ENCODE results near the gene XPC. TPM values are rescaled to one million over a fixed set of nuclear protein-coding genes. Genes with fewer than 3 reads are reported as not detected.

Gene XPC
- total RNA-seq, 1 donor from 2014 or later: 13.4 TPM

DNA sequence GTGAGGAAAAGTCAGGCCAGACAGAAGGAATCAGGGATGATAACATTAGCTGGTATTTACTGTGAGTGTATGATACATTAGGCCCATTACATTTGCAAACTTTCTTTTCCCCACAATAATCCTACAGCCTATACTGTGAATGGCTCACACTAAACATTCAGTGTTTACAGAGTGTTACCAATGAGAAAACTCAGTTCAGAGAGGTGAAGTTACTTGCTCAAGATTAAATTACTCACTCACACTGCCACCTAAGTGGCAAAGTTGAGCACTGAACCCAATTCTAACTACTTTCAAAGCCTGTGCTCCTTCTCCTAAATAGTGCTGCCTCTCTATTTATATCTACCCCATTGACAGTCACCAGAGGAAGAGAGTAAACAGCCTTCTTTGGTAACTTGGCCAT, 8.5 kb downstream of the XPC start:
- no peak for ATAC-seq

DNA sequence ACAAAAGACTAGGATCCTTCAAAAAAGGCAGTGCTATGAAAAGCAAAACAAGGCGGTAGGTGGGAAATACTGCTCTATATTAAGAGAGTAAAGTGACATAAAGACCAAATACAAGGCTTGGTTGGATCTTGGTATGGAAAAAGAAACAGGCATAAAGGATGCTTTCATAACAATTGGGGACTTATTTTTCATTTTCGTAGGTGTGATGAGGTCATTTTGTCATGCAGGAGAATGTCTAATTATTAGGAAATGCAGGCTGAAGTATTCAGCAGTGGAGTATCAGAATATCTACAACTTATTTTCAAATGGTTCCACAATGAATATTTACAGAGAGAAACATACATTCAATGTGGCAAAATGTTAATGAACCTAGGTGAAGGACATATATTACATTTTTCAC, 9.0 kb downstream of the XPC start:
- ATAC-seq: no peak

DNA sequence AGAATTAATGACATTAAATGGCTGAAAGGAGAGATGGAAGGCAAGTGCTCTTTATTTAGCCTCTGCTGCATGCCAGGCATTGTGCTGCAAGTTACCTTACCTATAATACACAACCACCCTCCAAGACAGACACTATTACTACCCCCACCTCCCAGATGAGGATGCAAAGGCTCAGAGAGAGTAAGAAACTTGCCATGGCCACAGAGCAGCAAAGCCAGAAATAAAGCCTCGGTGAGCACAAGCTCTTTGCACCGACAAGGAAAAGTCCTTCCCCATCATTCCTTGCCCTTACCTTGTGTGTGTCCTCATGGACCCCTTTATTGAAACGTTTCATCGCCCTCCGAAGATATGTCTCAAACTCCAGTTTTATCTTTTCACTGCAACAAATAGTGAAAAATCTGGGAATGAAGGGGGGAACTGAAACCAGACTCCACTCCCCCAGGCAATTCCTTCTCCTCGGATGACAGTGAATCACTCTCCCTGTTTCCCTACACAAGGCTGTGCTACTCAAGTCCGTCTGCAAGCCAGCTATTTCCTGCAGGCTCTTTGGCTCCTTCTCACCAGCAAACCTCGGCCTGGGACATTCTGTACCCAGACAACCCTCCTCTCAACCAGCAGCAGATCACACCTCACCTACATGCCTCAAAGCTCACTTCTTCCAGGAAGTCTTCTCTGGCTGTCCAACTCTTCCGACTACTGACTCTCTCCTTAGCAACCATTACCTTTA, 11.4 kb downstream of the XPC start:
- no peak for ATAC-seq

DNA sequence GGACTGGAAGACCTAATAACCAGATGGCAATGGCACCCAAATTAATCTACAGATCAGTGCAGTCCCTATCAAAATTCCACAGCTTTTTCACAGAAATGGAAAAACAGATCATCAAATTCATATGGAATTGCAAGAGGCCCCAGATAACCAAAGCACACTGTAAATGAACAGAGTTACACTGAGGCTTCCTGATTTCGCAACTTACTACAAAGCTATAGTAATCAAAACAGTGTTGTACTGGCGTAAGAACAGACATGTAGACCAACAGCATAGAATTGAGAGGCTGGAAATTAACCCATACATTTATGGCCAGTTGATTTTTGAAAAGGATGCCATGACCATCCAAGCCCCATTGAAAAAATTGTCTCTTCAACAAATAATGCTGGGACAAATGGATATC, 16.2 kb downstream of the XPC start:
- no peak for ATAC-seq

DNA sequence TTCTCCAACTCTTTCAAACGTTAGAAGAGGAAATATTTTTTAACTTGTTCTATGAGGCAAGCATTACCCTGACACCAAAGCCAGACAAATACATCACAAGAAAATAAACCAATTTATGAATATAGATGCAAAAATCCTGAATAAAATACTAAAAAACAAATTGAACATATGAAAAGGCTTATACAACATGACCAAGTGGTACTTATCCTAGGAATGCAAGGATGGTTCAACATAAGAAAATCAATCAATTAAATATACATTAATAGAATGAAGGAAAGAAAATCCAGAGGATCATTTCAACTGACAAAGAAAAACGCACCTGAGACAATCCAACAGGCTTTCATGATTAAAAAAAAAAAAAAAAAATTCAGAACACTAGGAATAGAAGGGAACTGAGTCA, 17.1 kb downstream of the XPC start:
- no peak for ATAC-seq

- ATAC-seq: no peak
These were observed 19.0 kb downstream of the XPC start for GRCh38 chr3:14159426-14159825.

DNA sequence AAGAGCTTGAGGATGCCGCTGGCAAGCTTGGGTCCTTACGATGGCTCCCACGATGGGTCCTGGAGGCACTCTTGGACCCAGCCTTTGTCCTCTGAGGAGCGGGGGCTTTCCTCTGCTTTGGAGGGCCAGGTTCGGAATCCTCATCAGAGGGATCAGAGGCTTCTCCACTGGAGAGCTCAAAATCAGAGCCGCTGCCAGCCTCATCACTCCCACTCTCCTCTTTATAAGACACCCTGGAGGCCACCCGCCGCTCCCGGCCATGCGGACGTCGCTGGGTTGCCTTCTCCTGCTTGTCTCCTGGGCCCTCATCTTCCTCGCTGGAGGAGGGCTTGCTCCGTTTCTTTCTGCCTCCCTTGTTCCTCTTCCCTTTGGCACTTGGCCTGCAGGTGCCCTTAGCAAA, 20.0 kb downstream of the XPC start:
- ATAC-seq: no peak

DNA sequence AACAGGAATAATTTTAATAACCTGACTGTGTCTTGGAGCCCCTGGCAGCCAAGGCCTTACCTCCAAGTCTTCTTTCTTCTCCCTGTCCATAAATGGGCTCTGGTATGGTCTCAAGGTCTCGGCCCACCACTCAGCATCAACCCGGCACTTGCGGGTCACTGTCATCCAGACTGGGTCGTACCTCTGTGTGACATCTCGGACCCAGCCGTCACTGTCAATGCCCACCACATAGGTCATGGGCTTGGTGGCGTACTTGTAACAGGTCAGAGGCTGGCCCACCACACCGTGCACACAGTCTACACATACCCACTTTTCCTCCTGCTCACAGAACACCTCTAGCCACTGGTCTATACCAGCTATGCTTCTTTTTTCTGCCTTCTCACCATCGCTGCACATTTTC, 20.4 kb downstream of the XPC start:
- ATAC-seq: peak; percentile 24

DNA sequence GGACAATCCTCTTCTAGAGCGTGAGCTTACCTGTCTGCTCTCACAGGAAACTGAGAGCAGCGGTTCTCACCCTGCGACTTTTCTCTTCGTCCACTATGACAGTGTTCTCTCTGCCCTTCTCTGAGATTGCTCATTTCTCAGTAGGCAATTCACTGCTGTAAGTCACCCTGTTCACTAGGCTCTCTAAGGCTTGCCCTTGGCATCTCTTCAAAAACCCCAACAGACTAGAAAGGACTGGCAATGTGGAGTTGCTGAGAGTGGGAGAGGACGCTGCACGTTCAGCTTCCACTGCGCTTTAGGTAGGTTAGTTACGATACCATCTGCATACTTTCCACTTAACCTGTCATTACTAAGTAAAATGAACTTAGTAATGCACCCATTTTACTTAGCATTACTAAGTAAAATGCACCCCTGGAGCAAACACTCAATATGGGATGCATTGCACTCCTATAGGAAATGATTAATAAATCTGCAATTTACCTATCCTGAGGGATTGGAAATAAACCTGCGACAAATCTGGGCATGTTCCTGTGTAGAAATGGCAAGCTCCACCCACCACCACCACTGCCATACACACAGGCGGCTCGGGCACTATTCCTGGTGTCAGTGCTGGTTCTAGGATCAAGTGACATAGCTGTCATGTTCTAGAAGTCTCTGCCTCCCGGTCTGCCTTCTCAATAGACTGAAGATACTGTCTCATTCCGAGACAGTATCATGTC, 21.4 kb downstream of the XPC start:
- ATAC-seq: peak; percentile 47

- peak; percentile 52 for ATAC-seq
These were observed 22.2 kb downstream of the XPC start for GRCh38 chr3:14156201-14156600.

DNA sequence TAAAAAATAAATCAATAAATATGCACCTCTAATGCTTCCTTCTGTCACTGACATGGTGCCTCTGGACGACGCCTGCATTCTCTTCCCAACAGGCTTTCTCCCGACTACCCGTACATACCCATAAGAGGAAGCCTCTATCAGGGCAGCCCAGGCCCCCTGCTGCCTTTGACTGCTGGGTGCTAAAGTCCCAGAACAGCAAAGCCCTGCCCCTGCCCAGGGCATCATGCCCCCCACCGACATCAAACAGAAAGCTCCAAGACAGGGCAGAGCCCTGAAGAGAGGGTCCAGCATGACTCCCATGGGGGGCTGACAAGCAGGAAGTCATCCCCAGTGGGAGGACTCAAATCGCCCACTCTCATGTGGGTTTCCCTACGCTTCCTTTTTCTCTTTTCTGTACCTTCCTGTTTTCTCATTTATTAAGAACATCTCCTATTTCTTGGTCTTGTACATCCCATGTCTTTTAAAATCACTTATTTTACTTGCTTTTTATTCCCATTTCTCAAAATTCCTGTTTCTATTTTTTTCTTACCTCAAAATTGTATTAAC, 23.4 kb downstream of the XPC start:
- no peak for ATAC-seq

- ATAC-seq: no peak
These were observed 24.1 kb downstream of the XPC start for GRCh38 chr3:14154276-14154675.

DNA sequence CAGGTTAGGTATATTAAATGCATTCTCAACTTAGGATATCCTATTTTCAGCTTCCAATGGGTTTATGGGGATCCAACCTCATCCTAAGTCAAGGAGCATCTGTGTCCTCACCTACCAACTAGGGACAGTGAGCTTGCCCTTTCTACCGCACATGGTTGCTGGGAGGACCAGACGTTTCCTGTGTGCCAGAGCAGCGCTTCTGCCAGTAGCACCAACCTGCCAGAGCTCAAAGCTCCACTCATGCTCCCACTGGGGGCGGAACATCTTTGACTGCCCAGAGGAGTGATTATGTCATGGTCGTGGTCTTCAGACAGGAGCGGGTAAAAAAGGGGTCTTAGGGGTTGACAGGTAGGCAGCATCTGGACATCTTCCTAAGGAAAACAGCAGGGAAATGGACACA, 24.7 kb downstream of the XPC start:
- no peak for ATAC-seq

- no peak for ATAC-seq
These were observed 25.4 kb downstream of the XPC start for GRCh38 chr3:14152963-14153355.

- no peak for ATAC-seq
These were observed 26.0 kb downstream of the XPC start for GRCh38 chr3:14152233-14152962.

- no peak for ATAC-seq
These were observed 26.8 kb downstream of the XPC start for GRCh38 chr3:14151471-14152083.

DNA sequence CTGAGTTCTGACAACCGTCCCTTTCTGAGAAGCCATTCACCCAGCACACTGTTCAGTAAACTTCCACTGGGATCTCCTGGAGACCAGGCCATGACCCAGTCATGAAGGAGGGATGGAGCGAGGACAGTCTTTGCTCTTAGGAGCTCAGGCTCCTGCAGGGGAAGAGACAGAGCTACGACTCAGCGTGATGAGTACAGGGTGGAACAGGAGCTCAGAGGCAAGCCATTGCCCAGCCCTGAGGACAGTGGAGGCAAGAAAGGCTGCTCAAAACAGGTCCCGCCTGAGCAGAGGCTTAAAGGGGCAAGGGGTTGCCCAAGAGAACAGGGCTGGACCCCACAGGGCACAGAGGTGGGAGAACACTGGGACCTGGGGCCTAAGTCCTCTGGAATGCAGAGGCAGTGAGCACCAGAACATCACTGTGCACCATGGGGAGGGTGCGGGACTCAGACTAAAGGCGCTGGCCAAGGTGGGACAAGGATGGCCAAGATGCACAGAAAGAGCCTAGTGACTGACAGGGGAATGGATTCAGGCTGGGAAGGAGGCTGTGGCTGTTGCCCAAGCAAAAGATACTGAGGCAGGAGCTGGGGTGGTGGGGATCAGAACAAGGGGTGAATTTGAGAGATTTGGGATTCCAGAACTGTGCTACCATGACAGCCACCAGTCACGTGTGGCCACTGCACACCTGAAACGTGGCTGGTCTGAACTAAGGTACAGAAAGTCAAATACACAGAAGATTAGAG, 27.7 kb downstream of the XPC start:
- ATAC-seq: no peak

DNA sequence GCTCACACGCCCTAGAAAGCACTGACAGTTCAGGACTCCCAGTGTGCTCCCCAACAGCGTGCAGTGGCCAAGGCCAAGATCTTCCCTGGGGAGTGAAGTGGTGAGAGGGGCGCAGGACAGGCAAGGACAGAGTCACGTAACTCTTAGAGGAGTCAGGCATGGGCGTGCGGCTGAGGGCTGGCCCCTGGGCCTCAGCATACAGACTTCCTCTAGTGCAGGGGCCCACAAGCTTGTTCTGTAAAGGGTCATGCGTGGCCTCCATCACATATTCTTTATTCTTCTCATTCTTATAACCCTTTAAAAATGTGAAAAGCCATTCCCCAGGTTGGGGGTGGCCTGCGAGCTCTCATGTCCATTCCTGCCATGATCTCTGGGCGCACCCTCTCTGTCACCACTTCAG, 28.3 kb downstream of the XPC start:
- no peak for ATAC-seq

DNA sequence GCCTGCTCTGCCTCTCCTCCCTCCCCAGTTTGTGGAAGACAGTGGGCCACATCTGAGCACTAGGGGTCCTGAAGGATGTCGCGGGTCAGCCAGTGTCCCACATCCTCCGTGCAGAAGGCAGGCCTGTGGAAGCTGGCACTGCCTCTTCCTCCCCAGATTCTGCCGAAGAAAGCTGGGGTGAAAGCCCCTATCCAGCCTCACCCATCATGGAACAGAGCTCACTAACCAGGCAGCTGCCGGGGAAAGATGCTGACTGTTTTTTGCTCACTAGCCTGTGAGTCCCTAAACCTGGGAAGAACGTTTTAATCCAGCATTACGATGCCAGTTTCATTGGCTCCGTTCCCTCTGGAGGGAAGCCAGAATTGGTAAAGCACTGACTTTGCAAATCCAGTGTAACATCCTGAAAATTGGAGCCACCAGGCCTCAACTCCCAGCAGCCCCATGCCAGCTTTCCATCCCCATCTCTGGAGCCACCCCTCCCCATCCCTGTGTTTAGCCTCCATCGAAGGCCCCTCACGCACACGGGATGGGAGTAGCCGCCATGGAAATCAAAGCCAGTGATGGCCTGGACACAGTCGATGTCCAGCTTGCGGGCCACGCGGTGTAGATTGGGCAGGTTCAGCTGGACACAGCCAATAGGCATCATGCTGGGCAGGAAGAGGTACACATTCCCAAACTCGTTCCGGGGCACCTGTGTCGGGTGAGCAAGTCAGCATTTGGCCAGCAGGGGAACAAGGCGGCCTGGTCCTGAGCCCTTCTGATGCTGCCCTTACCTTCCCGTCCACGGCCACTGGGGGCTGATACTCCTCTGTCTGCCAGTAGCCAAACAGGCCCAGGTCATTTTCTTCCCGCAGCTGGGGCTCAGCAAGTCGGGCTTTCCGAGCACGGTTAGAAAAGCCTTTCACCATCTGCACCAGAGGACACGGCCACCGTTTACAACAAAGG, 30.1 kb downstream of the XPC start:
- no peak for ATAC-seq

- no peak for ATAC-seq
These were observed 30.8 kb downstream of the XPC start for GRCh38 chr3:14147617-14148016.

GRCh38 chr3:14147066-14147435, 31.4 kb downstream of the XPC start:
- ATAC-seq: no peak
